GM12872 (cell line): ENCODE data around the gene UBE2E2.

Source experiments
- CTCF ChIP-seq: IDR thresholded peaks from 3 replicates; pipeline ENCODE4 v1.5.1; 2011; ENCODE audit warnings: low read depth, mild to moderate bottlenecking, low read length, moderate library complexity; ENCODE audit not compliant: insufficient read depth

UBE2E2 gene

DNA sequence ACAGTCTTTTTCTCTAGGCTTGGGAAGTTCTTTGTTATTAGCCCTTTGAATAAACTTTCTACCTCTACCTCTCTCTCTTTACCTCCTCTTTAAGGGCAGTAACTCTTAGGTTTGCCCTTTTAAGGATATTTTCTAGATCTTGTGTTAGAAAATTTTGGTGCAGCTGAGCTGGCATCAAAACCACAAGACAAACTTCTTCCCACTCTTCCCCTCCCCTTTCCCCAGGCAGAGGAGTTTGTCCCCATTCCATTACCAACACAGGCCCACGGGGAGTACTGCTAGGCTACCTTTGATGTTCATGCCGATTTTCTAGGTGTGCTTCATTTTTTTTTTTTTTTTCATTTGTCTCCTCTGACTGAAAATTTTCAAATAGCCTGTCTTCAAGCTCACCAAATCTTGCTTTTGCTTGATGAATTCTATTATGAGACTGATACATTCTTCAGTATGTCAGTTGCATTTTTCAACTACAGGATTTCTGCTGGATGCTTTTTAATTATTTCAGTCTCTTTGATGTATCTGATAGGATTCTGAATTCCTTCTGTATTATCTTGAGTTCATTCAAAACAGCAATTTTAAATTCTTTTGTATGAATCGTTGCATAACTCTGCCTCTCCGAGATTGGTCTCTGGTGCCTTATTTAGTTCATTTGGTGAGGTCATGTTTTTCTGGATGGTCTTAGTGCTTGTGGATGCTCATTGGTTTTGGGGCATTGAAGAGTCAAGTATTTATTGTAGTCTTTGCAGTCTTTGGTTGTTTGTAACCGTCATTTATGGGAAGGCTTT is 112.0 kb downstream of the UBE2E2 start:
- no peak for TF ChIP-seq CTCF

- no peak for TF ChIP-seq CTCF
Measured at GRCh38 chr3:23316924-23317323, 113.8 kb downstream of the UBE2E2 start.

GRCh38 chr3:23319366-23320312 is 116.5 kb downstream of the UBE2E2 start:
- TF ChIP-seq CTCF = no peak

DNA sequence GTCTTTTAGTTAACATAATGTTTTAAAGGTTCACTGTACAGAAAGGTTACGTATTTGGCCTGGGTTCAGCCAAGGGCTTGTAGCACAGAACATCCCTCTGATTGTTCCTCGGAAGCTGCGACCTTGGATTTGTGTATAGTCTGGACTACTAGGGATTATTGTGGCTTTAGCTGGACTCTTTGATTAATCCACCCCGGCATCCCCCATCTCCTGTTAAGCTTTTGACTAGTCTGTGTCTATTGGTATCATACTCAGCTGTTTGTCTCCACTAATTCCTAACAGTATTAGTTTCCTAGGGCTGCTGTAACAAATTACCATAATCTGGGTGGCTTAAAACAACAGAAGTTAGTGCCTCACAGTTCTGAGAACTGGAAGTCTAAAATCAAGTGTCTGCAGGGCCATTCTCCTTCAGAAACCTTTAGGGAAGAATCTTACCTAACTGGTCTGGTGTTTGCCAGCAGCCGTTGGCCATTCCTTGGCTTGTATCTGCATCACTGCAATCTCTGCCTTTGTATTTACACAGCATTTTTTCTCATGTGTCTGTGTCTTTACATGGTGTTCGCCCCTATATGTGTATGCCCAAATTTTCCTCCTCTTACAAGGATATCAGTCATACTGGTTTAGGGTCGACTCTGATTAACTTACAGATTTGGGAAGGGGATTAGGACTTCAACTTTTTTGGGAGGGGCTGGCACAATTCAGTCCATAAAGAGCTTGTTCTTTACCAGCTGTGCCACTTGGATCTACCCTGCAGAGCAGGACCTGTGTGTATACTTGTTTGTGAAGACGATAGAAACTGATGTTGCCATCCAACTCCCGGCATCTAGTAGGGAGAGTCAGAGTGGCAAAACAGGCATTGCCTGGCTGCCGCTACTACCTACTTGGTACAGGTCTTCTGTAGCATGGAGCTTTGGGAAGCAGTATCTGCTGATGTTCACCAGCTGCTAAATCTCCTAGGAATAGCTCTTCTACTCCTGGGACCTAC is 117.8 kb downstream of the UBE2E2 start:
- no peak for TF ChIP-seq CTCF

GRCh38 chr3:23324745-23325144 is 121.6 kb downstream of the UBE2E2 start:
- no peak for TF ChIP-seq CTCF

- TF ChIP-seq CTCF = no peak
Measured at GRCh38 chr3:23325466-23326065, 122.4 kb downstream of the UBE2E2 start.
